Upper lobe of left lung (tissue), 4 donors: ENCODE measurements around the gene HCFC1R1.

Experiments used
- CTCF ChIP-seq, 6 experiments: fragments of 450-650 bp in 4 of 6; fragments of 200-600 bp in 2 of 6; sonication (generic) in 2 of 6; IDR thresholded peaks; one replicate each; pipeline ENCODE4 v1.5.1; 2016 to 2019; ENCODE audit warnings: antibody characterized with exemption in 6 of 6
- EP300 ChIP-seq, 4 donors: sonication (generic); formaldehyde crosslinking; IDR thresholded peaks; one replicate each; pipeline ENCODE4 v1.5.1; 2017; ENCODE audit warnings: antibody characterized with exemption in 4 of 4, control low read depth in 2 of 4
- POLR2A ChIP-seq, 4 donors: fragments of 450-650 bp; IDR thresholded peaks; one replicate each; pipeline ENCODE4 v1.5.1; 2016 to 2017; ENCODE audit warnings: antibody characterized with exemption in 4 of 4, mild to moderate bottlenecking in 2 of 4

- no peak for TF ChIP-seq CTCF (IDR thresholded peaks at IDR 0.05)
- no peak for TF ChIP-seq POLR2A (IDR thresholded peaks at IDR 0.05)
- TF ChIP-seq EP300 (IDR thresholded peaks at IDR 0.05), result no peak
These were observed 5.1 kb upstream of the HCFC1R1 start for GRCh38 chr16:3028716-3029319.
